HepG2 (cell line): Measurements from ENCODE around the gene MIPEP. TPM values are rescaled to one million over a fixed set of nuclear protein-coding genes. Genes with fewer than 3 reads are reported as not detected.

Source experiments
- ATAC-seq: fragments of 200-7000 bp; cut with Tn5 transposase; 3 replicates; pipeline ENCODE4 v1.9.1; 2020; ENCODE audit warnings: mild to moderate bottlenecking, moderate library complexity
- BruUV-seq: library from RNA; stranded (reverse); fragments of 400-500 nt; replicated peaks from 2 replicates; lab custom pipeline; 2021; lab: Mats Ljungman, UMichigan
- CTCF ChIA-PET: fragments of 300-600 bp; formaldehyde crosslinking; extraction: SDS; loops from one replicate; lab custom pipeline; 2021; ENCODE audit warnings: low total read pairs, inconsistent platforms, low intra/inter-chr PET ratio; lab: Yijun Ruan, JAX
- POLR2A ChIA-PET: fragments of 350-600 bp; sonication (Branson Sonifier 250); formaldehyde crosslinking; loops from one replicate; lab custom pipeline; 2020; ENCODE audit warnings: antibody characterized with exemption, inconsistent platforms; lab: Yijun Ruan, JAX
- DNase-seq: peaks from one replicate; pipeline ENCODE4 v3.0.0-alpha.2; 2015; ENCODE audit warnings: low spot score
- FAIRE-seq: peaks from 3 replicates; lab custom pipeline; 2011; peaks lifted over from hg19 to GRCh38; lab: Jason Lieb, UNC
- H2AFZ ChIP-seq: one replicate; pipeline ENCODE4 v1.6.1; 2011; ENCODE audit warnings: low read length, inconsistent platforms
- H3K27ac ChIP-seq: fragments of 300-600 bp; 3 replicates; pipeline ENCODE4 v1.8.0; 2011; ENCODE audit warnings: mixed run types, mild to moderate bottlenecking, mixed read lengths, low read length, inconsistent platforms; ENCODE audit not compliant: insufficient read depth; ENCODE audit errors: extremely low read length
- H3K27me3 ChIP-seq, 2 experiments: fragments of 200-600 bp in 1 of 2; 2 replicates in 1 of 2; 3 replicates in 1 of 2; pipeline versions ENCODE4 v1.6.0 to v1.8.0; 2011; ENCODE audit warnings: low read length in 2 of 2, mild to moderate bottlenecking in 2 of 2, moderate library complexity in 2 of 2, inconsistent platforms in 1 of 2; ENCODE audit not compliant: insufficient read depth in 2 of 2, control insufficient read depth in 1 of 2
- H3K36me3 ChIP-seq, 2 experiments: fragments of 200-600 bp in 1 of 2; replicated peaks in 1 of 2; 2 replicates in 1 of 2; 3 replicates in 1 of 2; pipeline versions ENCODE4 v1.5.1 to v1.8.0; 2011; ENCODE audit warnings: low read length in 2 of 2, inconsistent platforms in 1 of 2; ENCODE audit not compliant: insufficient read depth in 2 of 2, control insufficient read depth in 1 of 2
- H3K4me1 ChIP-seq: 2 replicates; pipeline ENCODE4 v1.5.1; 2012; ENCODE audit warnings: low read length, inconsistent platforms; ENCODE audit not compliant: insufficient read depth
- H3K4me2 ChIP-seq: 2 replicates; pipeline ENCODE4 v1.6.0; 2011; ENCODE audit warnings: low read depth, low read length, inconsistent platforms
- H3K4me3 ChIP-seq, 3 experiments: fragments of 200-600 bp in 1 of 3; sonication (generic), shearing (Covaris generic) in 1 of 3; replicated peaks in 1 of 3; 2 replicates each; pipeline ENCODE4 v1.5.1; 2011 to 2016; ENCODE audit warnings: low read length in 3 of 3, inconsistent platforms in 2 of 3, low read depth in 2 of 3, mild to moderate bottlenecking in 2 of 3, control low read depth in 1 of 3, mixed read lengths in 1 of 3; ENCODE audit not compliant: insufficient read depth in 1 of 3
- H3K79me2 ChIP-seq: one replicate; pipeline ENCODE4 v1.6.1; 2011; ENCODE audit warnings: low read length, inconsistent platforms; ENCODE audit not compliant: insufficient read depth
- H3K9ac ChIP-seq: 2 replicates; pipeline ENCODE4 v1.6.0; 2011; ENCODE audit warnings: mild to moderate bottlenecking, low read depth, low read length, inconsistent platforms; ENCODE audit not compliant: insufficient read depth
- H3K9me3 ChIP-seq: 2 replicates; pipeline ENCODE4 v1.5.1; 2012; ENCODE audit warnings: mild to moderate bottlenecking, low read length
- H4K20me1 ChIP-seq: 2 replicates; pipeline ENCODE4 v1.6.0; 2011; ENCODE audit warnings: inconsistent platforms, mild to moderate bottlenecking, low read length, moderate library complexity; ENCODE audit not compliant: insufficient read depth
- CAMTA2 ChIP-seq: sonication (generic); formaldehyde crosslinking; IDR thresholded peaks from 2 replicates; pipeline ENCODE4 v1.4.0; 2020; ENCODE audit warnings: mild to moderate bottlenecking, missing genetic modification reagents, borderline replicate concordance
- CCDC6 ChIP-seq: sonication (generic); formaldehyde crosslinking; IDR thresholded peaks from 2 replicates; pipeline ENCODE4 v1.8.1; 2022; ENCODE audit warnings: mild to moderate bottlenecking, missing genetic modification reagents, moderate library complexity
- EHMT2 ChIP-seq: fragments of 200-600 bp; sonication (generic); IDR thresholded peaks from 2 replicates; pipeline ENCODE4 v1.7.0; 2017; ENCODE audit warnings: antibody characterized with exemption, low read depth, low read length, borderline replicate concordance
- GLI4 ChIP-seq: sonication (generic); formaldehyde crosslinking; IDR thresholded peaks from 2 replicates; pipeline ENCODE4 v1.5.1; 2020; ENCODE audit warnings: missing genetic modification reagents, mild to moderate bottlenecking, moderate library complexity, borderline replicate concordance
- KDM1A ChIP-seq: IDR thresholded peaks from 2 replicates; pipeline ENCODE4 v1.6.1; 2016; ENCODE audit warnings: missing compliant biosample characterization
- NCOA5 ChIP-seq: sonication (generic); formaldehyde crosslinking; IDR thresholded peaks from 2 replicates; pipeline ENCODE4 v1.4.0; 2020; ENCODE audit warnings: missing genetic modification reagents
- NFATC3 ChIP-seq: sonication (generic); formaldehyde crosslinking; IDR thresholded peaks from 2 replicates; pipeline ENCODE4 v1.5.1; 2020; ENCODE audit warnings: mild to moderate bottlenecking, missing genetic modification reagents
- TBP ChIP-seq: sonication (generic); formaldehyde crosslinking; IDR thresholded peaks from 2 replicates; pipeline ENCODE4 v1.5.0; 2020; ENCODE audit warnings: missing genetic modification reagents
- ZNF10 ChIP-seq: sonication (generic); formaldehyde crosslinking; IDR thresholded peaks from 2 replicates; pipeline ENCODE4 v1.4.0; 2020; ENCODE audit warnings: mild to moderate bottlenecking, low read depth, missing genetic modification reagents, borderline replicate concordance
- ZNF775 ChIP-seq: sonication (generic); formaldehyde crosslinking; IDR thresholded peaks from 2 replicates; pipeline ENCODE4 v1.4.0; 2020; ENCODE audit warnings: missing genetic modification reagents, mild to moderate bottlenecking, moderate library complexity, borderline replicate concordance
- WGBS: methylation state at CpG from one replicate; pipeline ENCODE4 v1.1.6; 2017; ENCODE audit warnings: low lambda C conversion rate; 5-methylcytosine and 5-hydroxymethylcytosine counted together
- in situ Hi-C: cut with HindIII; loops from 2 replicates; pipeline ENCODE4 v1.10.0; 2017; ENCODE audit warnings: low pct_unique_long_range_greater_than_20kb; ENCODE audit not compliant: extremely low pct_ligation_motif_present
- intact Hi-C: fragments of 100-400 bp; cut with micrococcal nuclease; formaldehyde crosslinking; loops from one replicate; pipeline ENCODE4 v1.10.0; 2022; ENCODE audit not compliant: unreplicated experiment
- polyA plus RNA-seq, 8 experiments: library from polyadenylated mRNA; depleted of rRNA in 3 of 8; stranded (reverse) in 7 of 8; unstranded in 1 of 8; fragments of >200 nt; fragmentation: Illumina TruSeq in 4 of 8; extraction: Trizol in 4 of 8; gene quantifications; 2 replicates each; pipeline versions ENCODE4 v1.2.1 to v1.2.3, GENCODE V29; 2011 to 2016; ENCODE audit warnings: low read depth in 4 of 8, missing spikeins in 1 of 8, mixed read lengths in 1 of 8; ENCODE audit not compliant: insufficient read depth in 1 of 8
- total RNA-seq, 5 experiments: library from RNA; depleted of rRNA; stranded (reverse); fragments of >200 nt; fragmentation: Illumina TruSeq; extraction: Trizol; gene quantifications; 2 replicates each; pipeline ENCODE4 v1.2.3, GENCODE V29; 2016; ENCODE audit warnings: low read depth in 1 of 5

The MIPEP gene
- total and polyA plus RNA-seq, 2 of the 13 experiments (the other 11 are each of a cell fraction or from before 2014, with no cell fraction given): 9.3 to 24.1 TPM

DNA sequence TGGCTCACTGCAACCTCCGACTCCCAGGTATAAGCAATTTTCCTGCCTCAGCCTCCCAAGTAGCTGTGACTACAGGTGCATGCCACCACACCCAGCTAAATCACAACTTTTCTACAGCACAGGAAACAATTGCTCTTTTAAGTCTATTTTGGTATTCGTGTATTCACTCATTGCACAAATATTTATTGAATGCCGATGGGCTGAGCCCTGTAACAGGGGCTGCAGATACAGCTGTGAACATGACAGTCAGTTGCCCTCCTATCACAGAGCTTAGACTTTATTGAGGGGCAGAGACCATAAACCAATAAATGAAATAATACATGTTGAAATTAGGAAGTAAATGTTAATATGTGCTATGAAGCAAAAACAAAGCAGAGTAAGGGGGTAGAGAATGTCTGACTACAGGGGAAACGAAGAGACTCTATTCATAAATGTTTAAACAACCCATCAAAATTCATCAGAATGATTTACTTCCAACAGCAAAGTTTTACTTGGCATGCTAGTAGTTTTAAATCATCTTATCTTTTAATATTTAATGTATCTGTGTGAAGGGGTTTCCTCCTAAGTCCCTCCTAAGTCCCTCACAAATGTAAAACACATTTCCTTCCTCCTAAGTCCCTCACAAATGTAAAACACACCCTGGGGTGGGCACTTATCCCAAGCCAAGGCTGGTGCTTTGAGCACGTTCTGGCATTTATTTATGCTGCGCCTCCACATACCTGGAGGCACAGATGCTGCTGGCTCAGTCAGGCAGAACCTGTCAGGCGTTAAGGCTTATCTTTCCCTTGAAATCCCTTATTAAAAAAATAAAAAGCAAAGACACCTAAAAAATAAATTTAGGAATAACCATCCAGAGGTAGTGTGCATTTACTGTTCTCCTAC, 140.8 kb downstream of the MIPEP start:
- no peak overlapping the region for H3K27ac ChIP-seq
- H4K20me1 ChIP-seq: no peaks in the 10 kb centered on the region
- BruUV-seq: no TSS peak
- WGBS: 90% methylated on average over 7 of the region's 7 CpGs
- intact Hi-C loops (no loop called here), in situ Hi-C loops (no loop called here)
- no peaks in the 10 kb centered on the region; a peak in 1 of 5 replicates for H3K36me3 ChIP-seq
- POLR2A ChIA-PET: no interaction called here
- no peak for DNase-seq
- H2AFZ ChIP-seq: no peak overlapping the region
- no peak for FAIRE-seq
- no peak for ATAC-seq
- CTCF ChIA-PET: no interaction called here
- H3K4me1 ChIP-seq: peaks cover 43% of the 10 kb centered on the region
- TF ChIP-seq KDM1A (CRISPR knock-in tag) (no peak), ZNF775 (no peak), GLI4 (CRISPR knock-in tag) (no peak), CAMTA2 (CRISPR knock-in tag) (no peak), NCOA5 (no peak), CCDC6 (no peak), ZNF10 (CRISPR knock-in tag) (no peak), EHMT2 (no peak), NFATC3 (CRISPR knock-in tag) (no peak), TBP (CRISPR knock-in tag) (no peak)
- no peaks in the 10 kb centered on the region for H3K9me3 ChIP-seq
- no peak overlapping the region for H3K4me2 ChIP-seq
- no peak overlapping the region for H3K4me3 ChIP-seq
- no peaks in the 10 kb centered on the region for H3K27me3 ChIP-seq
- H3K79me2 ChIP-seq: no peaks in the 10 kb centered on the region
- no peak overlapping the region for H3K9ac ChIP-seq
